LoVo (cell line): ENCODE data around the gene PPRC1.
"Not testable (repeated sequence)": the region's sequence is repeated elsewhere in the genome, so short reads cannot be mapped to it uniquely, and the experiment has no call there.

Source experiments
- DNase-seq: peaks from one replicate; pipeline ENCODE4 v3.0.0-alpha.2; 2016; ENCODE audit warnings: low spot score

Gene PPRC1

DNA sequence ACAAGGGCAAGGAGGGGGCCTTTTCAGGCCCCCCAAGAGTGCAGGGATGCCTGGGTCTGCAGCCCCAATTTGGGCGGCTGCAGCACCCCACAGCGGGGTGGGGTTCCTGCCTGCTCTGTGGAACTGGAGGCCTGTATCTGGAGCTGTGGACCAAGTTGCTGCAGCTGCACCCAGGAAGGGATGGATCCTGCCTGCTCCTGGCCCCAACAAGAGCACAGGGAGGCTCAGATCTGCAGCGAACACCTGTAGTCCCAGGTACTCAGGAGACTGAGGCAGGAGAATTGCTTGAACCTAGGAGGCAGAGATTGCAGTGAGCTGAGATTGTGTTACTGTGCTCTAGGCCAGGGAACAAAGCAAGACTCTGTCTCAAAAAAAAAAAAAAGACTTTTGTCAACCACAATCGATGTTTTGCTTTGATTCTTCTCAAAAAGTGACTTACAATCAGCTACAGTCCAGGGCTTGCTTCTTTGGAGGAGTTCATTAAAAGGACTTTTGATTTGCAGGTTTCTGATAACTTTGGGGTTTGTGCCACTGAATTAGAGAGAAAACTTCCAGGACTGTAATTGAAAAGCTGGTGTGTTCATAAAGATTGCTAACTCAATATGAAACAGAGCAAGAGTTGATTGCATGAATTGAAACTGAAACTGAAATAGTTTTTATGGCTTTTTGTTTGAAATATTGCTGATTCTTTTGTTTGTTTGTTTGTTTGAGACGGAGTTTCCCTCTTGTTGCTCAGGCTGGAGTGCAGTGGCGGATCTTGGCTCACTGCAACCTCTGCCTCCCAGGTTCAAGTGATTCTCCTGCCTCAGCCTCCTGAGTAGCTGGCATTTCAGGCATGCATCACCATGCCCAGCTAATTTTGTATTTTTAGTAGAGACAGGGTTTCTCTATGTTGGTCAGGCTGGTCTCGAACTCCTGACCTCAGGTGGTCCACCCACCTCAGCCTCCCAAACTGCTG, 56.4 kb downstream of the PPRC1 start:
- not testable (repeated sequence) for DNase-seq

DNA sequence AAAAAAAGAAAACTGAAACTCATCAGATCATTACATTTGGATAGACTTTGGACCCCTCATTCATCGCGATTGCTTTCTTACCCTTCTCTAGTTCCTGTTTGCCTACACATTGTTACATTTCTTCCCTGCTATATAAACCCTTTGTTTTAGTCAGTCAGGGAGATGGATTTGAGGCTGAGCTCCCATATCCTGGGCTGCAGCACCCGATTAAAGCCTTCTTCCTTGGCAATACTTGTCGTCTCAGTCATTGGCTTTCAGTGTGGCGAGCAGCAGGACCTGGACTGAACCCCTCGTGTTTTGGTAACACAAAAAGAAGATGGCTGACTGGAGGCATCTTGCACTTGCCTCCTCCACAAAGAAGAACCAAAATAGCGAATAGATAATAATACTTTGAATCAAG, 59.1 kb downstream of the PPRC1 start:
- no peak for DNase-seq

DNA sequence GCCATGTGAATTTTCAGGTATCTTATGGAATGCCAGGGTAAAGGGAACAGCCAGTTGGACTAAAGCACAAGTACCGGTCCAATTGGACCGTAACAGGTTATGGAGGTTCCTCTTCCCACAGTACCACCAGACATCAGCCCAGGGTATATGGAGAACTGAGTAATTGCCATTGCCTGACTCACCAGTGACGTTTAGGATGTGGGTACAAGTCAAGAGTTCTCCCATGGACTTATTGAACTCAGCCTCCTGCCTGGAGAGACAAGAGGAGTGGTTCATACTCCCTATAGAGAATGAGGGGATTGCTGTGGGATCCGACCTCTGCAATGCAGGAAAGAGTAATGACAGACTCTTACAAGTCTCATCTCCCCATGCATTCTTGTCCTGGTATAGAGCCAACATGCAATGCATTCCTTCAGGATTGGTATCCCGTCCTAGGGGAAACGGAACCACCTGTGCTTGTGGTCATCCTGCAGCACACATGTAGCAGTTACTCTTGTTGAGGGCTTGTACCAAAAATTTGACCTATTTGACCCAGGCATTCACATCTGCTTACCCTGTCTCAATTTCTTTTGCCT, 62.5 kb downstream of the PPRC1 start:
- no peak for DNase-seq

DNA sequence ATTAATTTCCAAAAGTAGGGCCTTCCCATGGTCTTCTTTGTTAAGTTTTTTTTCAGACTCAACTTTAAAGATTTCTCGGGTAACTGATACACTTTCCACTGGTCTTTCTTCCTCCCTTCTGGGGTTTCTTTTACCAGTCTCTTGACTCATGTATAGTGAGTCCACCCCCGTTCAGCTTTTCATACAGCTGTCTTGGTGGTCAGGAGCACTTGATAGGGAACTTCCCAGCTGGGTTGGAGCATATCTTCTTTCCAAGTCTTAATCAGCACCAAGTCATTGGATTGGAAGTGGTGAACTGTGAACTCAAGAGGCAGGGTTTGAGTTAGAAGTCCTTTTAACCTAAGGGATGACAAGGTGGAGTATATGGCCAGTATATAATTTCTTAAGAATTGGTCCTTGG, 64.1 kb downstream of the PPRC1 start:
- no peak for DNase-seq

DNA sequence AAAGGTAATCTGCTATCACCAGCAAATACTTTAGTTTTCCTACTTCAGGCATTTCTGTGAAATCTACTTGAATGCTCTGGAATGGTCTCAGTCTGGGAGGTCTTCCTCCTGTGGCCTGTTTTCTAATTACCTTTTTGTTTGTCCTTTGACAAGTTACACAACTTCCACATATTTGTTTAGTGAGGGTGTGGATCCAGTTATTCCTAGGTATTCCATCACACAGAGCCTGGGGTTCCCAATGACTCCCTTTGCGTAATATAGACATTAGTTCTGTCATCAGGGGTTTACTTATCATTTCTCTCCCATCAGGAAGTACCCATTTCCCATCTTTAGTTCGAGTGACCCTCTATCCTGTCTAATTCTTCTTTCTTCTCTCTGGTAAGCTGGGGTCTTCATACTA, 65.2 kb downstream of the PPRC1 start:
- DNase-seq = no peak
